Small intestine (tissue), 7 donors: ENCODE measurements around the gene SETD6. TPM values are rescaled to one million over a fixed set of nuclear protein-coding genes. Genes with fewer than 3 reads are reported as not detected.
"Not testable (repeated sequence)": the region's sequence is repeated elsewhere in the genome, so short reads cannot be mapped to it uniquely, and the experiment has no call there.

ENCODE experiments used
- DNase-seq, 2 donors: peaks; one replicate each; pipeline versions ENCODE4 v3.0.0 to v3.0.0-alpha.2; 2013
- FAIRE-seq: peaks from 2 replicates; lab custom pipeline; 2012; peaks lifted over from hg19 to GRCh38; lab: Jason Lieb, UNC
- H3K27ac ChIP-seq, 3 donors: one replicate each; pipeline ENCODE4 v1.5.1; 2013; ENCODE audit warnings: low read length in 2 of 3, mild to moderate bottlenecking in 2 of 3, control low read depth in 1 of 3, inconsistent platforms in 1 of 3, low read depth in 1 of 3, moderate library complexity in 1 of 3
- H3K27me3 ChIP-seq, 3 donors: one replicate each; pipeline ENCODE4 v1.6.1; 2013; ENCODE audit warnings: low read length in 3 of 3, inconsistent platforms in 1 of 3; ENCODE audit not compliant: control insufficient read depth in 3 of 3, insufficient read depth in 3 of 3
- H3K36me3 ChIP-seq, 3 donors: one replicate each; pipeline ENCODE4 v1.6.1; 2013; ENCODE audit warnings: low read length in 3 of 3, inconsistent platforms in 1 of 3, low read depth in 1 of 3, mild to moderate bottlenecking in 1 of 3, moderate library complexity in 1 of 3; ENCODE audit not compliant: control insufficient read depth in 3 of 3, insufficient read depth in 2 of 3
- H3K4me1 ChIP-seq, 3 donors: one replicate each; pipeline ENCODE4 v1.6.1; 2013; ENCODE audit warnings: low read length in 2 of 3, inconsistent platforms in 1 of 3, low read depth in 1 of 3, mild to moderate bottlenecking in 1 of 3, moderate library complexity in 1 of 3; ENCODE audit not compliant: control insufficient read depth in 3 of 3, insufficient read depth in 2 of 3
- H3K4me3 ChIP-seq, 3 donors: one replicate each; pipeline ENCODE4 v1.5.1; 2013; ENCODE audit warnings: low read length in 3 of 3, control low read depth in 1 of 3, inconsistent platforms in 1 of 3, low read depth in 1 of 3, mild to moderate bottlenecking in 1 of 3, moderate library complexity in 1 of 3
- H3K9me3 ChIP-seq, 2 donors: one replicate each; pipeline ENCODE4 v1.6.1; 2013; ENCODE audit warnings: low read depth in 1 of 2, low read length in 1 of 2; ENCODE audit not compliant: control insufficient read depth in 2 of 2, insufficient read depth in 1 of 2
- WGBS, 3 donors: extraction: QIAGEN DNeasy Blood & Tissue Kit; methylation state at CpG; one replicate each; pipeline ENCODE4 v1.1.7; 2013; 5-methylcytosine and 5-hydroxymethylcytosine counted together
- polyA plus RNA-seq, 4 donors: library from polyadenylated mRNA; stranded (reverse) in 3 of 4; unstranded in 1 of 4; fragments of 200-250 nt in 3 of 4; fragments of 120-200 nt in 1 of 4; gene quantifications; one replicate each; pipeline versions ENCODE4 v1.2.1 to v1.2.3, GENCODE V29; 2013
- donor health status: healthy with polysubstance abuse.
- donor health status: control.
- donor health status: control.
- donor health status: Bipolar disorder and iron deficiency.
- donor health status: healthy.

SETD6 gene
- polyA plus RNA-seq, 4 donors, result 7.5 to 25.6 (median 7.6) TPM

GRCh38 chr16:58556678-58557077, 41.4 kb downstream of the SETD6 start:
- Histone ChIP-seq H3K9me3 (no peaks in the 10 kb centered on the region), H3K36me3 (peaks cover 16 to 29% (median 26%) of the 10 kb centered on the region in 3 donors), H3K27me3 (no peaks in the 10 kb centered on the region), H3K27ac (no peak overlapping the region), H3K4me1 (no peaks in the 10 kb centered on the region), H3K4me3 (no peak overlapping the region)
- DNase-seq, result no peak
- WGBS, 3 donors, result 83 to 88% (median 86%) methylated on average over 2 of the region's 2 CpGs
- no peak for FAIRE-seq

- Histone ChIP-seq H3K27ac (no peak overlapping the region), H3K27me3 (no peaks in the 10 kb centered on the region), H3K4me1 (no peaks in the 10 kb centered on the region), H3K36me3 (peaks cover 13 to 48% (median 20%) of the 10 kb centered on the region in 3 donors), H3K4me3 (no peak overlapping the region), H3K9me3 (no peaks in the 10 kb centered on the region)
- DNase-seq (no peak), FAIRE-seq (no peak)
Observed at GRCh38 chr16:58563235-58563634, 47.9 kb downstream of the SETD6 start.

GRCh38 chr16:58563775-58564174, 48.5 kb downstream of the SETD6 start:
- FAIRE-seq (no peak), DNase-seq (no peak)
- 95 to 97% (median 96%) methylated on average over 4 of the region's 4 CpGs for WGBS, 3 donors
- no peak overlapping the region for H3K4me3 ChIP-seq
- no peaks in the 10 kb centered on the region for H3K9me3 ChIP-seq
- H3K27ac ChIP-seq, result no peak overlapping the region
- H3K27me3 ChIP-seq, result no peaks in the 10 kb centered on the region
- peaks cover 10 to 48% (median 18%) of the 10 kb centered on the region in 3 donors for H3K36me3 ChIP-seq
- H3K4me1 ChIP-seq, result no peaks in the 10 kb centered on the region

GRCh38 chr16:58565697-58566096, 50.4 kb downstream of the SETD6 start:
- not testable (repeated sequence) for H3K27ac ChIP-seq, H3K27me3 ChIP-seq, H3K9me3 ChIP-seq, H3K4me3 ChIP-seq, FAIRE-seq, H3K4me1 ChIP-seq, DNase-seq
- peaks cover 14 to 48% (median 14%) of the 10 kb centered on the region in 3 donors for H3K36me3 ChIP-seq
- WGBS, 3 donors, result 96 to 98% (median 96%) methylated on average over 4 of the region's 4 CpGs

Other genes starting within 250 kb of the SETD6 start
- gene PRSS54, start 220.5 kb upstream of the SETD6 start, polyA plus RNA-seq, result not detected
- gene GINS3, start 123.0 kb upstream of the SETD6 start, polyA plus RNA-seq, result 1 to 10 TPM; 1.3 to 6.7 (median 3.5) TPM
- 10 to 100 TPM in 1 of 4 donors, 1 to 10 TPM in 2, under 1 TPM in 1; 0.67 to 19.3 (median 6.0) TPM for gene NDRG4, start 15.4 kb upstream of the SETD6 start, polyA plus RNA-seq
- gene CNOT1, start 114.3 kb downstream of the SETD6 start, polyA plus RNA-seq, result 100 to 1,000 TPM in 3 of 4 donors, 10 to 100 TPM in 1; 79.4 to 190 (median 105) TPM
- gene SLC38A7, start 169.3 kb downstream of the SETD6 start, polyA plus RNA-seq, result 10 to 100 TPM in 1 of 4 donors, 1 to 10 TPM in 3; 2.7 to 22.5 (median 5.7) TPM
- gene GOT2, start 218.8 kb downstream of the SETD6 start, polyA plus RNA-seq, result 10 to 100 TPM; 41.9 to 78.3 (median 57.8) TPM